Activated CD8-positive, alpha-beta memory T cell treated with anti-CD3 and anti-CD28 coated beads for 1 hour (primary cell): ENCODE data around the gene TP63.

Experiments
- DNase-seq, 2 donors: peaks; one replicate each; pipeline ENCODE4 v3.0.0-alpha.2; 2020; ENCODE audit warnings: low read depth in 1 of 2; ENCODE audit errors: extremely low read depth in 1 of 2

The TP63 gene

GRCh38 chr3:189806171-189806951, 175.2 kb downstream of the TP63 start:
- DNase-seq, result no peak

GRCh38 chr3:189808246-189809007, 177.2 kb downstream of the TP63 start:
- no peak for DNase-seq

GRCh38 chr3:189809583-189809982, 178.4 kb downstream of the TP63 start:
- no peak for DNase-seq

- no peak for DNase-seq
These were observed 181.7 kb downstream of the TP63 start for GRCh38 chr3:189812806-189813465.

GRCh38 chr3:189813647-189814240, 182.6 kb downstream of the TP63 start:
- no peak for DNase-seq

GRCh38 chr3:189820365-189820720, 189.2 kb downstream of the TP63 start:
- no peak for DNase-seq

GRCh38 chr3:189821262-189821661, 190.1 kb downstream of the TP63 start:
- no peak for DNase-seq

- DNase-seq, result no peak
These were observed 191.5 kb downstream of the TP63 start for GRCh38 chr3:189822726-189823125.

- DNase-seq, result no peak
These were observed 193.6 kb downstream of the TP63 start for GRCh38 chr3:189824629-189825312.

GRCh38 chr3:189826566-189826965, 195.4 kb downstream of the TP63 start:
- no peak for DNase-seq

- no peak for DNase-seq
These were observed 195.9 kb downstream of the TP63 start for GRCh38 chr3:189827108-189827507.

GRCh38 chr3:189830401-189830800, 199.2 kb downstream of the TP63 start:
- no peak for DNase-seq

GRCh38 chr3:189833266-189833665, 202.1 kb downstream of the TP63 start:
- DNase-seq, result no peak

GRCh38 chr3:189833996-189834395, 202.8 kb downstream of the TP63 start:
- no peak for DNase-seq

- no peak for DNase-seq
These were observed 203.3 kb downstream of the TP63 start for GRCh38 chr3:189834462-189834861.

GRCh38 chr3:189836795-189837194, 205.6 kb downstream of the TP63 start:
- DNase-seq, result no peak

- no peak for DNase-seq
These were observed 207.1 kb downstream of the TP63 start for GRCh38 chr3:189838291-189838690.

GRCh38 chr3:189839576-189839975, 208.4 kb downstream of the TP63 start:
- no peak for DNase-seq

- DNase-seq, result no peak
These were observed 210.4 kb downstream of the TP63 start for GRCh38 chr3:189841473-189842205.
